GM23338 (cell line): Measurements from ENCODE around the gene METTL17. TPM values are rescaled to one million over a fixed set of nuclear protein-coding genes. Genes with fewer than 3 reads are reported as not detected.

ENCODE experiments used
- ATAC-seq: fragments of 200-7000 bp; cut with Tn5 transposase; 3 replicates; pipeline ENCODE4 v1.9.1; 2020
- DNase-seq: peaks from one replicate; pipeline ENCODE4 v3.0.0-alpha.2; 2015; ENCODE audit warnings: low spot score
- H2AFZ ChIP-seq: fragments of 200-600 bp; sonication (generic); 2 replicates; pipeline ENCODE4 v1.8.0; 2016; ENCODE audit warnings: antibody characterized with exemption, mild to moderate bottlenecking, moderate library complexity
- H3F3A ChIP-seq: fragments of 200-600 bp; sonication (generic); replicated peaks from 2 replicates; pipeline ENCODE4 v1.8.0; 2017; ENCODE audit warnings: antibody characterized with exemption, mixed run types, low read depth
- H3K27ac ChIP-seq: fragments of 200-600 bp; sonication (generic); 2 replicates; pipeline ENCODE4 v1.6.1; 2016; ENCODE audit warnings: low read depth
- H3K27me3 ChIP-seq: fragments of 200-600 bp; sonication (generic); 2 replicates; pipeline ENCODE4 v1.8.0; 2016; ENCODE audit warnings: mild to moderate bottlenecking, mixed run types, moderate library complexity; ENCODE audit not compliant: insufficient read depth
- H3K36me3 ChIP-seq: fragments of 200-600 bp; sonication (generic); 2 replicates; pipeline ENCODE4 v1.8.0; 2016; ENCODE audit warnings: mild to moderate bottlenecking; ENCODE audit not compliant: insufficient read depth
- H3K4me1 ChIP-seq: fragments of 200-600 bp; sonication (generic); 2 replicates; pipeline ENCODE4 v1.8.0; 2016; ENCODE audit warnings: mild to moderate bottlenecking, moderate library complexity; ENCODE audit not compliant: insufficient read depth
- H3K4me2 ChIP-seq: fragments of 200-600 bp; sonication (generic); 2 replicates; pipeline ENCODE4 v1.7.1; 2017; ENCODE audit warnings: mixed run types
- H3K4me3 ChIP-seq: fragments of 200-600 bp; sonication (generic); 2 replicates; pipeline ENCODE4 v1.6.1; 2016; ENCODE audit warnings: mixed run types
- H3K79me2 ChIP-seq: fragments of 200-600 bp; sonication (generic); replicated peaks from 2 replicates; pipeline ENCODE4 v1.8.0; 2017; ENCODE audit warnings: mild to moderate bottlenecking; ENCODE audit not compliant: insufficient read depth
- H3K9me2 ChIP-seq: fragments of 200-600 bp; sonication (generic); 2 replicates; pipeline ENCODE4 v1.8.0; 2017; ENCODE audit not compliant: insufficient read depth
- H4K20me1 ChIP-seq: fragments of 200-600 bp; sonication (generic); replicated peaks from 2 replicates; pipeline ENCODE4 v1.8.0; 2017; ENCODE audit warnings: mild to moderate bottlenecking; ENCODE audit not compliant: insufficient read depth
- H3K27ac Mint-ChIP-seq: 2 replicates; pipeline ENCODE4 v1.8.0; 2020; ENCODE audit warnings: inconsistent platforms, mild to moderate bottlenecking, moderate library complexity, mixed read lengths
- H3K27me3 Mint-ChIP-seq: 3 replicates; pipeline ENCODE4 v1.8.0; 2022; ENCODE audit warnings: low read depth, mild to moderate bottlenecking, moderate library complexity, mixed read lengths, inconsistent platforms; ENCODE audit not compliant: insufficient read depth, poor library complexity
- H3K36me3 Mint-ChIP-seq: 3 replicates; pipeline ENCODE4 v1.8.0; 2021; ENCODE audit warnings: low read depth, mild to moderate bottlenecking, inconsistent platforms, moderate library complexity, mixed read lengths
- H3K4me1 Mint-ChIP-seq: 3 replicates; pipeline ENCODE4 v1.8.0; 2020; ENCODE audit warnings: mild to moderate bottlenecking, inconsistent platforms, mixed read lengths
- H3K4me3 Mint-ChIP-seq: 3 replicates; pipeline ENCODE4 v1.8.0; 2021; ENCODE audit warnings: moderate library complexity, mild to moderate bottlenecking, inconsistent platforms, mixed read lengths
- H3K9me3 Mint-ChIP-seq: 3 replicates; pipeline ENCODE4 v1.8.0; 2020; ENCODE audit warnings: moderate library complexity, mild to moderate bottlenecking, inconsistent platforms, mixed read lengths
- CREB1 ChIP-seq: fragments of 250-450 bp; sonication (Bioruptor Pico); IDR thresholded peaks from 2 replicates; pipeline ENCODE4 v1.5.0; 2020; ENCODE audit warnings: low read depth, mild to moderate bottlenecking, moderate library complexity
- EZH2 ChIP-seq: fragments of 200-600 bp; sonication (generic); IDR thresholded peaks from one replicate; pipeline ENCODE4 v1.8.0; 2017; ENCODE audit warnings: antibody characterized with exemption, mild to moderate bottlenecking, low read depth; ENCODE audit not compliant: unreplicated experiment
- EZH2phosphoT487 ChIP-seq: fragments of 200-600 bp; sonication (generic); IDR thresholded peaks from one replicate; pipeline ENCODE4 v1.8.1; 2018; ENCODE audit warnings: antibody characterized with exemption; ENCODE audit not compliant: unreplicated experiment
- JUNB ChIP-seq: IDR thresholded peaks from one replicate; pipeline ENCODE4 v1.6.1; 2016; ENCODE audit warnings: antibody characterized with exemption; ENCODE audit not compliant: unreplicated experiment
- NANOG ChIP-seq: IDR thresholded peaks from 2 replicates; pipeline ENCODE4 v1.6.1; 2016; ENCODE audit warnings: antibody characterized with exemption, borderline replicate concordance
- POLR2AphosphoS5 ChIP-seq: IDR thresholded peaks from 2 replicates; pipeline ENCODE4 v1.6.1; 2016; ENCODE audit warnings: antibody characterized with exemption, low read depth
- REST ChIP-seq: IDR thresholded peaks from one replicate; pipeline ENCODE4 v1.6.1; 2018; ENCODE audit warnings: antibody characterized with exemption; ENCODE audit not compliant: unreplicated experiment
- STAT1 ChIP-seq: IDR thresholded peaks from one replicate; pipeline ENCODE4 v1.6.1; 2016; ENCODE audit warnings: antibody characterized with exemption; ENCODE audit not compliant: unreplicated experiment
- ZNF114 ChIP-seq: fragments of 250-450 bp; sonication (Bioruptor Pico); IDR thresholded peaks from 2 replicates; pipeline ENCODE4 v1.5.0; 2020; ENCODE audit warnings: mild to moderate bottlenecking, moderate library complexity
- ZNF331 ChIP-seq: fragments of 250-450 bp; sonication (Bioruptor Pico); IDR thresholded peaks from 2 replicates; pipeline ENCODE4 v1.5.0; 2020; ENCODE audit warnings: low read depth, mild to moderate bottlenecking, moderate library complexity
- polyA plus RNA-seq: library from polyadenylated mRNA; unstranded; fragments of >200 nt; fragmentation: Nextera tagmentation; extraction: Ambion mirVana; gene quantifications from 2 replicates; pipeline ENCODE4 v1.2.1, GENCODE V29; 2016
- total RNA-seq: library from RNA; depleted of rRNA; stranded (reverse); fragments of >200 nt; shearing (Covaris generic); gene quantifications from 2 replicates; pipeline ENCODE4 v1.2.3, GENCODE V29; 2014
- TF ChIP-seq, protein P1 (sequence below), 2 experiments: fragments of 200-600 bp in 1 of 2; sonication (generic) in 1 of 2; conservative IDR thresholded peaks; 2 replicates each; pipeline versions ENCODE4 v1.5.1 to v1.6.1; 2016 to 2017; ENCODE audit warnings: antibody characterized with exemption in 2 of 2, low read depth in 2 of 2, mild to moderate bottlenecking in 2 of 2, moderate library complexity in 1 of 2

The METTL17 gene
- total and polyA plus RNA-seq, 2 experiments from 2014 or later = 74.9 to 156 TPM

GRCh38 chr14:21001218-21001617 is 11.4 kb downstream of the METTL17 start:
- Mint-ChIP-seq H3K36me3 (peaks cover 4% of the 10 kb centered on the region), H3K27me3 (peaks cover 2% of the 10 kb centered on the region), H3K4me3 (no peak overlapping the region), H3K9me3 (no peaks in the 10 kb centered on the region), H3K4me1 (peaks cover 23% of the 10 kb centered on the region), H3K27ac (no peak overlapping the region)
- H3K36me3 ChIP-seq = peaks cover 4% of the 10 kb centered on the region
- peaks cover 6% of the 10 kb centered on the region for H3K4me1 ChIP-seq
- H3F3A ChIP-seq = 0 out of 2 replicates have a peak, but pooled peaks cover 4% of the 10 kb centered on the region
- no peaks in the 10 kb centered on the region for H4K20me1 ChIP-seq
- DNase-seq (peak; percentile 43), ATAC-seq (peak; percentile 62)
- no peaks in the 10 kb centered on the region for H3K79me2 ChIP-seq
- no peak overlapping the region for H3K4me2 ChIP-seq
- no peak overlapping the region for H3K4me3 ChIP-seq
- no peak for TF ChIP-seq POLR2AphosphoS5
- TF ChIP-seq CREB1 (CRISPR knock-in tag) = no peak
- TF ChIP-seq ZNF114 = no peak
- no peak for TF ChIP-seq STAT1
- TF ChIP-seq, protein P1, sequence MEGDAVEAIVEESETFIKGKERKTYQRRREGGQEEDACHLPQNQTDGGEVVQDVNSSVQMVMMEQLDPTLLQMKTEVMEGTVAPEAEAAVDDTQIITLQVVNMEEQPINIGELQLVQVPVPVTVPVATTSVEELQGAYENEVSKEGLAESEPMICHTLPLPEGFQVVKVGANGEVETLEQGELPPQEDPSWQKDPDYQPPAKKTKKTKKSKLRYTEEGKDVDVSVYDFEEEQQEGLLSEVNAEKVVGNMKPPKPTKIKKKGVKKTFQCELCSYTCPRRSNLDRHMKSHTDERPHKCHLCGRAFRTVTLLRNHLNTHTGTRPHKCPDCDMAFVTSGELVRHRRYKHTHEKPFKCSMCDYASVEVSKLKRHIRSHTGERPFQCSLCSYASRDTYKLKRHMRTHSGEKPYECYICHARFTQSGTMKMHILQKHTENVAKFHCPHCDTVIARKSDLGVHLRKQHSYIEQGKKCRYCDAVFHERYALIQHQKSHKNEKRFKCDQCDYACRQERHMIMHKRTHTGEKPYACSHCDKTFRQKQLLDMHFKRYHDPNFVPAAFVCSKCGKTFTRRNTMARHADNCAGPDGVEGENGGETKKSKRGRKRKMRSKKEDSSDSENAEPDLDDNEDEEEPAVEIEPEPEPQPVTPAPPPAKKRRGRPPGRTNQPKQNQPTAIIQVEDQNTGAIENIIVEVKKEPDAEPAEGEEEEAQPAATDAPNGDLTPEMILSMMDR (conservative IDR thresholded peaks at IDR 0.05; ENCODE audit: low read depth in 2 of 2) = no peak
- TF ChIP-seq JUNB = no peak
- TF ChIP-seq REST = no peak
- no peak for TF ChIP-seq EZH2phosphoT487
- 0 out of 2 replicates have a peak overlapping the region, but pooled peaks have one; percentile 63 for H2AFZ ChIP-seq
- no peaks in the 10 kb centered on the region for H3K9me2 ChIP-seq
- no peak overlapping the region for H3K27ac ChIP-seq
- no peaks in the 10 kb centered on the region for H3K27me3 ChIP-seq

- 0 out of 2 replicates have a peak, but pooled peaks cover under 1% of the 10 kb centered on the region for H3K4me1 ChIP-seq
- DNase-seq (no peak), ATAC-seq (no peak)
- no peaks in the 10 kb centered on the region for H3K9me3 Mint-ChIP-seq
- H3K36me3 ChIP-seq = no peaks in the 10 kb centered on the region
- H3K27me3 ChIP-seq = no peaks in the 10 kb centered on the region
- no peaks in the 10 kb centered on the region for H3K36me3 Mint-ChIP-seq
- H3F3A ChIP-seq = no peaks in the 10 kb centered on the region
- H3K4me1 Mint-ChIP-seq = peaks cover 11% of the 10 kb centered on the region
- H2AFZ ChIP-seq = 0 out of 2 replicates have a peak overlapping the region, but pooled peaks have one; percentile 69
- H3K4me2 ChIP-seq = no peak overlapping the region
- H3K27ac ChIP-seq = no peak overlapping the region
- no peak overlapping the region for H3K27ac Mint-ChIP-seq
- no peaks in the 10 kb centered on the region for H3K9me2 ChIP-seq
- H3K4me3 Mint-ChIP-seq = no peak overlapping the region
- H3K27me3 Mint-ChIP-seq = peaks cover 2% of the 10 kb centered on the region
- H4K20me1 ChIP-seq = no peaks in the 10 kb centered on the region
- no peak overlapping the region for H3K4me3 ChIP-seq
- no peaks in the 10 kb centered on the region for H3K79me2 ChIP-seq
- TF ChIP-seq EZH2 (no peak), STAT1 (no peak), REST (no peak), ZNF114 (no peak), JUNB (no peak), NANOG (no peak), ZNF331 (CRISPR knock-in tag) (no peak), EZH2phosphoT487 (no peak)
- TF ChIP-seq, protein P1 (conservative IDR thresholded peaks at IDR 0.05; ENCODE audit: low read depth in 2 of 2) = no peak
Observed at GRCh38 chr14:21003788-21004346, 14.1 kb downstream of the METTL17 start.
